ENCODE measurements around the gene METTL23.

DNA sequence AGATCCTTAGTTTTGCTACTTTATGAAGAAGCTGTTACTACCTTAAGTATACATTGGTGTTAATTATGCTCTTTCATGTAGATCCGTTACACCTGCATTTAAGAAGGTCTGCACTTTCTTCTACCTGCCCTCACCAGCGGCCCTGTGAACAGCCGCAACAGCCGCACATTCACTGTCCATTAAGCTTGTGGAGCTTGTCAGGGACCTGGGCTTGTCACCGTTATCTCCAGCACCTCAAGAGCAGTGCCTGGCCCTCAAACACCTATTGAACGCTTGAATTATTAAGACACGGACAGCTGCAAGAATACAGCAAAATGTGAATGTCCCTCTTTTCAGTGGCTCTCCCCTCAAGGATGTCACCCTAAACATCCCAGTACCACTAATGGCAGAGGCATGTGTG is 12.9 kb upstream of the METTL23 start:
- TF ChIP-seq EZH2 (IDR thresholded peaks at IDR 0.05) (no peak), CTCF (IDR thresholded peaks at IDR 0.05 in 2 of 3, conservative IDR thresholded peaks at IDR 0.05 in 1 of 3; ENCODE audit: borderline replicate concordance in 1 of 3, insufficient read depth in 1 of 3, low read depth in 2 of 3, low read length in 2 of 3) (no peak), SIN3A (IDR thresholded peaks at IDR 0.05; ENCODE audit: low read depth) (no peak), POLR2AphosphoS5 (IDR thresholded peaks at IDR 0.05; ENCODE audit: low read depth, low read length) (no peak), JUND (IDR thresholded peaks at IDR 0.05) (no peak), POLR2A (IDR thresholded peaks at IDR 0.05; ENCODE audit: borderline replicate concordance, extremely low read depth, insufficient read depth, insufficient read length) (no peak), ZFX (IDR thresholded peaks at IDR 0.05) (no peak), SRF (IDR thresholded peaks at IDR 0.05; ENCODE audit: low read depth) (no peak), RAD21 (IDR thresholded peaks at IDR 0.05; ENCODE audit: low read depth) (no peak), EZH2phosphoT487 (IDR thresholded peaks at IDR 0.05; ENCODE audit: borderline replicate concordance) (no peak), ZNF274 (IDR thresholded peaks at IDR 0.05; ENCODE audit: low read depth, low read length) (no peak)
- TF ChIP-seq, protein P1, sequence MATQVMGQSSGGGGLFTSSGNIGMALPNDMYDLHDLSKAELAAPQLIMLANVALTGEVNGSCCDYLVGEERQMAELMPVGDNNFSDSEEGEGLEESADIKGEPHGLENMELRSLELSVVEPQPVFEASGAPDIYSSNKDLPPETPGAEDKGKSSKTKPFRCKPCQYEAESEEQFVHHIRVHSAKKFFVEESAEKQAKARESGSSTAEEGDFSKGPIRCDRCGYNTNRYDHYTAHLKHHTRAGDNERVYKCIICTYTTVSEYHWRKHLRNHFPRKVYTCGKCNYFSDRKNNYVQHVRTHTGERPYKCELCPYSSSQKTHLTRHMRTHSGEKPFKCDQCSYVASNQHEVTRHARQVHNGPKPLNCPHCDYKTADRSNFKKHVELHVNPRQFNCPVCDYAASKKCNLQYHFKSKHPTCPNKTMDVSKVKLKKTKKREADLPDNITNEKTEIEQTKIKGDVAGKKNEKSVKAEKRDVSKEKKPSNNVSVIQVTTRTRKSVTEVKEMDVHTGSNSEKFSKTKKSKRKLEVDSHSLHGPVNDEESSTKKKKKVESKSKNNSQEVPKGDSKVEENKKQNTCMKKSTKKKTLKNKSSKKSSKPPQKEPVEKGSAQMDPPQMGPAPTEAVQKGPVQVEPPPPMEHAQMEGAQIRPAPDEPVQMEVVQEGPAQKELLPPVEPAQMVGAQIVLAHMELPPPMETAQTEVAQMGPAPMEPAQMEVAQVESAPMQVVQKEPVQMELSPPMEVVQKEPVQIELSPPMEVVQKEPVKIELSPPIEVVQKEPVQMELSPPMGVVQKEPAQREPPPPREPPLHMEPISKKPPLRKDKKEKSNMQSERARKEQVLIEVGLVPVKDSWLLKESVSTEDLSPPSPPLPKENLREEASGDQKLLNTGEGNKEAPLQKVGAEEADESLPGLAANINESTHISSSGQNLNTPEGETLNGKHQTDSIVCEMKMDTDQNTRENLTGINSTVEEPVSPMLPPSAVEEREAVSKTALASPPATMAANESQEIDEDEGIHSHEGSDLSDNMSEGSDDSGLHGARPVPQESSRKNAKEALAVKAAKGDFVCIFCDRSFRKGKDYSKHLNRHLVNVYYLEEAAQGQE (IDR thresholded peaks at IDR 0.05; ENCODE audit: low read depth) = no peak
- TF ChIP-seq, protein P2, sequence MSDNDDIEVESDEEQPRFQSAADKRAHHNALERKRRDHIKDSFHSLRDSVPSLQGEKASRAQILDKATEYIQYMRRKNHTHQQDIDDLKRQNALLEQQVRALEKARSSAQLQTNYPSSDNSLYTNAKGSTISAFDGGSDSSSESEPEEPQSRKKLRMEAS (IDR thresholded peaks at IDR 0.05) = no peak

All from HCT116 (cell line).